WTC11 (cell line): ENCODE measurements around the gene TRABD2A. TPM values are rescaled to one million over a fixed set of nuclear protein-coding genes. Genes with fewer than 3 reads are reported as not detected.

Experiments used
- ATAC-seq: fragments of 200-7000 bp; cut with Tn5 transposase; 2 replicates; pipeline ENCODE4 v1.10.0; 2021; ENCODE audit warnings: mild to moderate bottlenecking, moderate library complexity
- CTCF ChIA-PET: fragments of 300-600 bp; sonication (Branson Sonifier 250); formaldehyde crosslinking; loops from one replicate; lab custom pipeline; 2021; ENCODE audit warnings: antibody characterized with exemption; lab: Charles Lee
- POLR2A ChIA-PET: fragments of 350-600 bp; sonication (Branson Sonifier 250); formaldehyde crosslinking; loops from one replicate; lab custom pipeline; 2021; ENCODE audit warnings: antibody characterized with exemption; lab: Charles Lee
- DNase-seq: peaks from one replicate; pipeline ENCODE4 v3.0.0; 2021; ENCODE audit warnings: low spot score
- H3K27ac Mint-ChIP-seq: 2 replicates; pipeline ENCODE4 v1.8.0; 2021; ENCODE audit warnings: mixed read lengths
- H3K27me3 Mint-ChIP-seq: 2 replicates; pipeline ENCODE4 v1.8.0; 2021; ENCODE audit warnings: low read depth, mild to moderate bottlenecking, moderate library complexity, mixed read lengths
- H3K36me3 Mint-ChIP-seq: 2 replicates; pipeline ENCODE4 v1.8.0; 2021; ENCODE audit warnings: mixed read lengths
- H3K4me1 Mint-ChIP-seq: 2 replicates; pipeline ENCODE4 v1.8.0; 2022; ENCODE audit warnings: mixed read lengths
- H3K4me3 Mint-ChIP-seq: 2 replicates; pipeline ENCODE4 v1.8.0; 2021; ENCODE audit warnings: mild to moderate bottlenecking, moderate library complexity, mixed read lengths
- H3K9me3 Mint-ChIP-seq: 2 replicates; pipeline ENCODE4 v1.8.0; 2021; ENCODE audit warnings: mixed read lengths
- ATF1 ChIP-seq: sonication (generic); formaldehyde crosslinking; IDR thresholded peaks from 2 replicates; pipeline ENCODE4 v1.8.1; 2023; ENCODE audit warnings: mild to moderate bottlenecking, moderate library complexity, missing genetic modification reagents
- ATF6 ChIP-seq: sonication (generic); formaldehyde crosslinking; IDR thresholded peaks from 2 replicates; pipeline ENCODE4 v1.8.1; 2023; ENCODE audit warnings: mild to moderate bottlenecking, missing genetic modification reagents
- CDX4 ChIP-seq: fragments of 250-450 bp; sonication (Bioruptor Pico); IDR thresholded peaks from 2 replicates; pipeline ENCODE4 v1.9.0; 2021; ENCODE audit warnings: moderate library complexity, mild to moderate bottlenecking, inconsistent platforms, borderline replicate concordance
- CTCF ChIP-seq: fragments of 200-600 bp; IDR thresholded peaks from 2 replicates; pipeline ENCODE4 v1.8.0; 2022; ENCODE audit warnings: antibody characterized with exemption
- E2F5 ChIP-seq: sonication (generic); formaldehyde crosslinking; IDR thresholded peaks from 2 replicates; pipeline ENCODE4 v1.8.1; 2022; ENCODE audit warnings: mild to moderate bottlenecking, moderate library complexity, missing genetic modification reagents
- ELF4 ChIP-seq: sonication (generic); formaldehyde crosslinking; IDR thresholded peaks from 2 replicates; pipeline ENCODE4 v1.8.1; 2022; ENCODE audit warnings: low read depth, mild to moderate bottlenecking, moderate library complexity, missing genetic modification reagents
- FOXP1 ChIP-seq: sonication (generic); formaldehyde crosslinking; IDR thresholded peaks from 2 replicates; pipeline ENCODE4 v1.8.0; 2022; ENCODE audit warnings: missing genetic modification reagents, mild to moderate bottlenecking, moderate library complexity, borderline replicate concordance
- IRF1 ChIP-seq: sonication (generic); formaldehyde crosslinking; IDR thresholded peaks from 2 replicates; pipeline ENCODE4 v1.8.0; 2023; ENCODE audit warnings: missing genetic modification reagents
- NR2C2 ChIP-seq: sonication (generic); formaldehyde crosslinking; IDR thresholded peaks from 2 replicates; pipeline ENCODE4 v1.8.0; 2022; ENCODE audit warnings: mild to moderate bottlenecking, missing genetic modification reagents
- STAT6 ChIP-seq: sonication (generic); formaldehyde crosslinking; conservative IDR thresholded peaks from 2 replicates; pipeline ENCODE4 v1.8.1; 2023; ENCODE audit warnings: mild to moderate bottlenecking, low read depth, missing genetic modification reagents, moderate library complexity
- TCF7 ChIP-seq: sonication (generic); formaldehyde crosslinking; IDR thresholded peaks from 2 replicates; pipeline ENCODE4 v1.8.0; 2022; ENCODE audit warnings: mild to moderate bottlenecking, low read depth, missing genetic modification reagents, moderate library complexity
- ZBTB21 ChIP-seq: sonication (generic); formaldehyde crosslinking; IDR thresholded peaks from 2 replicates; pipeline ENCODE4 v1.8.1; 2023; ENCODE audit warnings: mild to moderate bottlenecking, missing genetic modification reagents, borderline replicate concordance
- ZBTB43 ChIP-seq: sonication (generic); formaldehyde crosslinking; IDR thresholded peaks from 2 replicates; pipeline ENCODE4 v1.8.1; 2023; ENCODE audit warnings: mild to moderate bottlenecking, missing genetic modification reagents
- ZNF232 ChIP-seq: sonication (generic); formaldehyde crosslinking; IDR thresholded peaks from 2 replicates; pipeline ENCODE4 v1.8.0; 2022; ENCODE audit warnings: mild to moderate bottlenecking, missing genetic modification reagents
- ZNF512 ChIP-seq: sonication (generic); formaldehyde crosslinking; IDR thresholded peaks from 2 replicates; pipeline ENCODE4 v1.8.1; 2022; ENCODE audit warnings: missing genetic modification reagents, borderline replicate concordance
- total RNA-seq: library from RNA; stranded (reverse); gene quantifications from 3 replicates; pipeline ENCODE4 v1.2.3, GENCODE V29; 2021

The TRABD2A gene
- total RNA-seq, 1 experiment from 2014 or later, result 12.1 TPM

GRCh38 chr2:84880645-84881521 lies at the start of gene TRABD2A (continued):
- TF ChIP-seq IRF1 (CRISPR knock-in tag), result no peak
- TF ChIP-seq TCF7 (CRISPR knock-in tag), result 0 out of 2 replicates have a peak, but pooled peaks have one; percentile 66
- peak; percentile 55; the same call in 1 of the 2 replicates for TF ChIP-seq E2F5
- TF ChIP-seq FOXP1 (CRISPR knock-in tag), result peak; percentile 72
- no peak for TF ChIP-seq ZBTB21
- TF ChIP-seq, all 79 proteins: peak for 12

- peaks cover 12% of the 10 kb centered on the region for H3K27me3 Mint-ChIP-seq
- POLR2A ChIA-PET, result interaction anchor here (2.4 kb wide), 1 partner anchor 43 kb away, joined by 13 read pairs; the partner anchor contains the start of gene KCMF1
- H3K4me3 Mint-ChIP-seq, result no peak overlapping the region
- no peak overlapping the region; the same call in 1 of the 2 replicates for H3K27ac Mint-ChIP-seq
- 0 out of 2 replicates have a peak, but pooled peaks cover 3% of the 10 kb centered on the region for H3K9me3 Mint-ChIP-seq
- CTCF ChIA-PET, result no interaction called here
- H3K36me3 Mint-ChIP-seq, result no peaks in the 10 kb centered on the region
- DNase-seq (no peak), ATAC-seq (no peak)
- TF ChIP-seq ZBTB43 (CRISPR knock-in tag) (no peak), E2F5 (no peak), ZNF512 (no peak), CTCF (no peak), CDX4 (CRISPR knock-in tag) (no peak), ZNF232 (CRISPR knock-in tag) (no peak), STAT6 (no peak), NR2C2 (CRISPR knock-in tag) (no peak), ELF4 (CRISPR knock-in tag) (no peak), ATF6 (no peak), ATF1 (CRISPR knock-in tag) (no peak)
- H3K4me1 Mint-ChIP-seq, result peaks cover 33% of the 10 kb centered on the region
These were observed 46.4 kb upstream of the TRABD2A start for GRCh38 chr2:84927275-84927627.
